ENCODE results near the gene DUSP12.
"Not testable (repeated sequence)": the region's sequence is repeated elsewhere in the genome, so short reads cannot be mapped to it uniquely, and the experiment has no call there.

The DUSP12 gene

DNA sequence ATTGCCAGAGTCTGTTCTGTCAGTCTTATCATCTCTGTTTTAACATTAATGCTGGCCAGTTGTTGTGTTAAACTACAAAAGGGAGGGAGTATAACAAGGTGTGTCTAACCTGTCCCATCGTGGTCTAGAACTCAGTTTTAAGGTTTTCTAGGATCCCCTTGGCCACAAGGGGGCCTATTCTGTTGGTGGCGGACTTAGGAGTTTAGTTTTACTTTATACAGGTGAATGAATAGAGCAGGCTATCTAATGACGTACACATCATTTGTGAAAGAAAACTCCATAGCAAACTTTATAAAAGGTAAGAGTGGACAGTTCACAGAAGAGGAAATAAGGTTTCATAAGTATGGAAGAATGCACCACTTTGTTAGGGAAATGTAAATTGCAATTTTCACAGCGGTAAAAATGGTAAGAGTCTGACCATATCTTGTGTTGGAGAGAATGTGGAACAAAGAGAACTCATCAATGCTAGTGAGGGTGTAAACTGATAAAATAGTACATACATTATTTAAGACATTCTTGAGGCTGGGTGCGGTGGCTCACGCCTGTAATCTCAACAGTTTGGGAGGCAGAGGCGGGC, 14.0 kb downstream of the DUSP12 start:
- Mint-ChIP-seq H3K27me3 (ENCODE audit: low read depth) (no peaks in the 10 kb centered on the region), H3K27ac (peak overlapping the region in 1 of 3 experiments; percentile 64), H3K4me3 (peak overlapping the region; percentile 63 to 80 (median 67)), H3K9me3 (no peaks in the 10 kb centered on the region), H3K4me1 (peaks cover 17% of the 10 kb centered on the region), H3K36me3 (ENCODE audit: low read depth) (peaks cover 7% of the 10 kb centered on the region)
- TF ChIP-seq, protein P1, sequence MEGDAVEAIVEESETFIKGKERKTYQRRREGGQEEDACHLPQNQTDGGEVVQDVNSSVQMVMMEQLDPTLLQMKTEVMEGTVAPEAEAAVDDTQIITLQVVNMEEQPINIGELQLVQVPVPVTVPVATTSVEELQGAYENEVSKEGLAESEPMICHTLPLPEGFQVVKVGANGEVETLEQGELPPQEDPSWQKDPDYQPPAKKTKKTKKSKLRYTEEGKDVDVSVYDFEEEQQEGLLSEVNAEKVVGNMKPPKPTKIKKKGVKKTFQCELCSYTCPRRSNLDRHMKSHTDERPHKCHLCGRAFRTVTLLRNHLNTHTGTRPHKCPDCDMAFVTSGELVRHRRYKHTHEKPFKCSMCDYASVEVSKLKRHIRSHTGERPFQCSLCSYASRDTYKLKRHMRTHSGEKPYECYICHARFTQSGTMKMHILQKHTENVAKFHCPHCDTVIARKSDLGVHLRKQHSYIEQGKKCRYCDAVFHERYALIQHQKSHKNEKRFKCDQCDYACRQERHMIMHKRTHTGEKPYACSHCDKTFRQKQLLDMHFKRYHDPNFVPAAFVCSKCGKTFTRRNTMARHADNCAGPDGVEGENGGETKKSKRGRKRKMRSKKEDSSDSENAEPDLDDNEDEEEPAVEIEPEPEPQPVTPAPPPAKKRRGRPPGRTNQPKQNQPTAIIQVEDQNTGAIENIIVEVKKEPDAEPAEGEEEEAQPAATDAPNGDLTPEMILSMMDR (IDR thresholded peaks at IDR 0.05; ENCODE audit: unreplicated experiment in 3 of 3), result peak; percentile 24 to 29 (median 28)

DNA sequence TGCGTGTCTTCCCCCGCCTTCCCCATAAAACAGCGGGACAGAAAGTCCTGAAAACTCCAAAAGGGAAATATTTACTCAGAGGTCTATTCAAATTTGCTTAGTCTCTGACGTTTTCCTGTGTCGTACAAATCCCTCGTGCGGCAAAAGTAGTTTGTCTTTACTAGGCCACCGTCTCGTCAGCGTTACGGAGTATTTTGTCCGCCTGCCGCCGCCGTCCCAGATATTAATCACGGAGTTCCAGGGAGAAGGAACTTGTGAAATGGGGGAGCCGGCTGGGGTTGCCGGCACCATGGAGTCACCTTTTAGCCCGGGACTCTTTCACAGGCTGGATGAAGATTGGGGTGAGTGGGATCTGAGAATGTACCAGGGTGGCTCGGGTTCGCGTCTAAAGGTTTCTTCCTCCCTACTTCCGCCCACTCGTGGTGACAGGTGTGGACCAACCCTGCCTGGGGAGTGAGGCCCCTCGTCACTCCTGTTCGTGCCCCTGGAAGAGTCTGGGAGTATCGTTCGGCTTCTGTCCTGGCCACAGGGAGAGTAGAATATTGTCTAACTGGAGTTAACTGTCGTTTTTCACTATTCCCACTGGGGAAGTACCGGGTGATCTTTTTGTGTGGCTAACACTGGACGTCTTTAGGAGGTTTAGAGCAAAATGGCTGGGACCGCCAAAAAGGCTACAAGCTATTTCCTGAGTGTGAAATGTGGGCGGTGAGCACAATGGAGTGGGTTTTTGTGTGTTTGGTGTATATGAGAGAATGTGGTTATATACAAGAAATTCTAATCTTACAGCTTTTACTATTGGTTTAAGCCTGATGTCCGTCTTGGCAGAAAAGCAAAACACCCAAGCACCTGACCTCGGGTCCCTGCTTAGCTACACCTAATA, 16.8 kb downstream of the DUSP12 start, which contains the start of gene ATF6:
TSS of gene ATF6 (plus strand) at position 219 of the 880 bp plus-strand sequence. CDS start at position 260, 41 bp downstream.
- H3K4me1 Mint-ChIP-seq, result peaks cover 23% of the 10 kb centered on the region
- no peaks in the 10 kb centered on the region for H3K27me3 Mint-ChIP-seq (ENCODE audit: low read depth)
- TF ChIP-seq, protein P1 (IDR thresholded peaks at IDR 0.05; ENCODE audit: unreplicated experiment in 3 of 3), result no peak
- H3K27ac Mint-ChIP-seq, result peak within 1 kb of the TSS; percentile 89 to 94 (median 91)
- H3K36me3 Mint-ChIP-seq (ENCODE audit: low read depth), result no peaks in the 10 kb centered on the region
- H3K9me3 Mint-ChIP-seq, result no peaks in the 10 kb centered on the region
- H3K4me3 Mint-ChIP-seq, result peak within 1 kb of the TSS; percentile 99 to 100 (median 99)

DNA sequence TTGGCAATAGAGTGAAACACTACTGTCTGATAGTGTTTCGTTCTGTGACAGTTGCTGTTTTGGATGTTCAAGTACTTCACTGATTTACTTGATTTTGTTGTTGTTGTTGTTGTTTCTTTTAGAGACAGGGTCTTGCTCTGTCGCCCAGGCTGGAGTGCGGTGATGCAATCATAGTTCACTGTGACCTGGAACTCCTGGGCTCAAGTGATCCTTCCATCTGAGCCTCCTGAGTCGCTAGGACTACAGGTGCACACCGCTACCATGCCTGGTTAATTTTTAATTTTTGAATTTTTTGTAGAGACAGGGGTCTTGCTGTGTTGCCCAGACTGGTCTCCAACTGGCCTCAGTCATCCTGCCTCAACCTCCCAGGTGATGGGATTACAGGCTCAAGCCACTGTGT, 18.9 kb downstream of the DUSP12 start:
- H3K36me3 Mint-ChIP-seq (ENCODE audit: low read depth), result no peaks in the 10 kb centered on the region
- no peaks in the 10 kb centered on the region for H3K27me3 Mint-ChIP-seq (ENCODE audit: low read depth)
- H3K9me3 Mint-ChIP-seq, result no peaks in the 10 kb centered on the region
- H3K4me3 Mint-ChIP-seq, result peak overlapping the region; percentile 99 to 100 (median 99)
- TF ChIP-seq, protein P1 (IDR thresholded peaks at IDR 0.05; ENCODE audit: unreplicated experiment in 3 of 3), result no peak
- peaks cover 21% of the 10 kb centered on the region for H3K4me1 Mint-ChIP-seq
- no peak overlapping the region for H3K27ac Mint-ChIP-seq

DNA sequence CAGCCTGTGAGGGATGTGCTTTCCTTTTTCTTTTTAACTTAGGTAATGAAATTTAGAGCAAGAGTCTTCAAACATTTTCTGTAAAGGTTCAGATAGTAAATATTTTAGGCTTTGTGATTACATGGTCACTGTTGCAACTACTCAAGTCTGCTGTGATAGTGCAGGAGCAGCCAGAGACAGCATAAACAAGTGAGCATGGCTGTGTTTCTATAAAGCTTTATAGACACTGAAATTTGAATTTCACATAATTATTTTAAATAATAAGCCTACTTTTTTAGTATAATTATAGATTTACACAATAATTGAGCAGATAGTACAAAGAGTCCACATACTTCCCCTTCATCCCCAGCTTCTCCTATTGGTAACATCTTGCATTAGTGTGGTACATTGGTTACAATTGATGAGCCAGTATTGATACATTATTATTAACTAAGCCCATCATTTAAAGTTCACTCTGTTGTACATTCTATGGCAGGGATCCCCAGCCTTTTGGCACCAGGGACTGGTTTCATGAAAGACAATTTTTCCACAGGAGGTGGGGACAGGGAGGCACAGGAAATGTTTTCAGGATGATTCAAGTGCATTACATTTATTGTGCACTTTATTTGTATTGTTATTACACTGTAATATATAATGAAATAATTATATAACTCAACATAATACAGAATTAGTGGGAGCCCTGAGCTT, 19.5 kb downstream of the DUSP12 start:
- Mint-ChIP-seq H3K27ac (no peak overlapping the region), H3K27me3 (ENCODE audit: low read depth) (no peaks in the 10 kb centered on the region), H3K36me3 (ENCODE audit: low read depth) (no peaks in the 10 kb centered on the region), H3K4me1 (peaks cover 17% of the 10 kb centered on the region), H3K9me3 (no peaks in the 10 kb centered on the region), H3K4me3 (peak overlapping the region in 1 of 3 experiments; percentile 33)
- TF ChIP-seq, protein P1 (IDR thresholded peaks at IDR 0.05; ENCODE audit: unreplicated experiment in 3 of 3), result no peak

DNA sequence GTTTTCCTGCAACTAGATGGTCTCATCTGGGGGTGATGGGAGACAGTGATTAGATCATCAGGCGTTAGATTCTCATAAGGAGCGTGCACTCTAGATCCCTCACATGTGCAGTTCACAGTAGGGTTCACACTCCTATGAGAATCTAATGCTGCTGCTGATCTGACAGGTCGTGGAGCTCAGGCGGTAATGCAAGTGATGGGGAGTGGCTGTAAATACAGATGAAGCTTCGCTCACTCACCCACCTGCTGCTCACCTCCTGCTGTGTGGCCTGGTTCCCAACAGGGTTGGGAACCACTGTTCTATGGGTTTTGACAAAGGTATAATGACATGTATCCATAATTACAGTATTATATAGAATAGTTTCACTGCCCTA, 20.1 kb downstream of the DUSP12 start:
- not testable (repeated sequence) for H3K36me3 Mint-ChIP-seq (ENCODE audit: low read depth); H3K9me3 Mint-ChIP-seq; H3K27me3 Mint-ChIP-seq (ENCODE audit: low read depth); H3K27ac Mint-ChIP-seq
- Mint-ChIP-seq H3K4me3 (peak overlapping the region in 1 of 3 experiments; percentile 54), H3K4me1 (peaks cover 17% of the 10 kb centered on the region)

DNA sequence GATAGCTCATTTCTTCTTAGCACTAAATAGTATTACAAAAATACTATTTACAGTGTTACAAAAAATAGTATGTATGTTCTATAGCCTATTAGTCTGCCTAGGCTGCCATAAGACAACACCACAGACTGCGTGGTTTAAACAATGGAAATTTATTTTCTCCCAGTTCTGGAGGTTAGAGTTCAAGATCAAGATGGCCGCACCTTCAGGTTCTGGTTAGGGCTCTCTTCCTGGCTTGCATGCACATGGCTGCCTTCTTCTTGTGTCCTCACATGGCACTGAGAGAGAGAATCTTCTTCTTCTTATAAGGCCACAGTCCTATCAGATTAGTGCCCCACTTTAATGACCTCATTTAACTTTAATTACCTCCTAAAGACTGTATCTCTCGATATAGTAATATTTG, 20.7 kb downstream of the DUSP12 start:
- Mint-ChIP-seq H3K9me3 (no peaks in the 10 kb centered on the region), H3K27me3 (ENCODE audit: low read depth) (no peaks in the 10 kb centered on the region), H3K36me3 (ENCODE audit: low read depth) (no peaks in the 10 kb centered on the region), H3K27ac (no peak overlapping the region), H3K4me3 (peak overlapping the region in 2 of 3 experiments; percentile 32 to 54), H3K4me1 (peaks cover 17% of the 10 kb centered on the region)
- TF ChIP-seq, protein P1 (IDR thresholded peaks at IDR 0.05; ENCODE audit: unreplicated experiment in 3 of 3), result no peak

All from nephron (organoid).